ENCODE data around the gene ZXDC.

DNA sequence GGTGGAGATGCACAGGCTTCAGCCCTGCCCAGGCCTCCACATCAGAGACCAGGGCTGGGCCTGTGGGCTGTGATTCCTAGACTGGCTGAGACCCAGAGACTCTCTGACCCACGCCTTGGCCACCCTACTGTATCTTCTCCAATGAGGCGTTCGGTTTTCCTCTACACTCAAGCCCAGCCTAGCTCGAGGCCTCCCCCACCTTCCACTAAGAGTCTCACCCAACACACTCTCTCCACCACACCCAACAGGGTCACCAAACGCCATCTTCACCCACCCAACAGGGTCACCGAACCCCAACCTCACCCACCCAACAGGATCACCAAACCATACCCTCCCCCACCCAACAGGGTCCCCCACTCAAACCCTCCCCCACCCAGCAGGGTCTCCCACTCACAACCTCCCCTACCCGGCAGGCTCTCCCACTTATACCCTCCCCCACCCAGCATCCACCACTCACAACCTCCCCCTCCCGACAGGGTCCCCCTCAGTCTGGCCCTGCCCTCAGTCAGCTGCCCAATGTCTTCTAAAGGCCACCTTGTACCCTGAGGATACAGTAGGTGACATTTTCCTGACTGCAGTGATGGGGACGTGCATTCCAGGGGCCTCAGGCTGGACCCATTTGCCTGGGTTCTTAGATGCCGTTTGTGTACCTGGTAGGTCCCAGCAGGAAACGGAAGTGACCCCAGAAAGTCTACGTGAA, 60.6 kb downstream of the ZXDC start:
- TF ChIP-seq ATF3 (IDR thresholded peaks at IDR 0.05) = no peak
- TF ChIP-seq ATF3 (CRISPR knock-in tag; conservative IDR thresholded peaks at IDR 0.05) = no peak
- TF ChIP-seq ZNF121 (CRISPR knock-in tag; conservative IDR thresholded peaks at IDR 0.05) = no peak
- no peak for TF ChIP-seq MAZ (CRISPR knock-in tag; conservative IDR thresholded peaks at IDR 0.05 in 1 of 2, IDR thresholded peaks at IDR 0.05 in 1 of 2)
- TF ChIP-seq SMARCA5 (IDR thresholded peaks at IDR 0.05) = no peak
